ENCODE data around the gene BARX1. TPM values are rescaled to one million over a fixed set of nuclear protein-coding genes. Genes with fewer than 3 reads are reported as not detected.
"Not testable (repeated sequence)": the region's sequence is repeated elsewhere in the genome, so short reads cannot be mapped to it uniquely, and the experiment has no call there.

The BARX1 gene, protein sequence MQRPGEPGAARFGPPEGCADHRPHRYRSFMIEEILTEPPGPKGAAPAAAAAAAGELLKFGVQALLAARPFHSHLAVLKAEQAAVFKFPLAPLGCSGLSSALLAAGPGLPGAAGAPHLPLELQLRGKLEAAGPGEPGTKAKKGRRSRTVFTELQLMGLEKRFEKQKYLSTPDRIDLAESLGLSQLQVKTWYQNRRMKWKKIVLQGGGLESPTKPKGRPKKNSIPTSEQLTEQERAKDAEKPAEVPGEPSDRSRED
- total RNA-seq, result 15.2 TPM

DNA sequence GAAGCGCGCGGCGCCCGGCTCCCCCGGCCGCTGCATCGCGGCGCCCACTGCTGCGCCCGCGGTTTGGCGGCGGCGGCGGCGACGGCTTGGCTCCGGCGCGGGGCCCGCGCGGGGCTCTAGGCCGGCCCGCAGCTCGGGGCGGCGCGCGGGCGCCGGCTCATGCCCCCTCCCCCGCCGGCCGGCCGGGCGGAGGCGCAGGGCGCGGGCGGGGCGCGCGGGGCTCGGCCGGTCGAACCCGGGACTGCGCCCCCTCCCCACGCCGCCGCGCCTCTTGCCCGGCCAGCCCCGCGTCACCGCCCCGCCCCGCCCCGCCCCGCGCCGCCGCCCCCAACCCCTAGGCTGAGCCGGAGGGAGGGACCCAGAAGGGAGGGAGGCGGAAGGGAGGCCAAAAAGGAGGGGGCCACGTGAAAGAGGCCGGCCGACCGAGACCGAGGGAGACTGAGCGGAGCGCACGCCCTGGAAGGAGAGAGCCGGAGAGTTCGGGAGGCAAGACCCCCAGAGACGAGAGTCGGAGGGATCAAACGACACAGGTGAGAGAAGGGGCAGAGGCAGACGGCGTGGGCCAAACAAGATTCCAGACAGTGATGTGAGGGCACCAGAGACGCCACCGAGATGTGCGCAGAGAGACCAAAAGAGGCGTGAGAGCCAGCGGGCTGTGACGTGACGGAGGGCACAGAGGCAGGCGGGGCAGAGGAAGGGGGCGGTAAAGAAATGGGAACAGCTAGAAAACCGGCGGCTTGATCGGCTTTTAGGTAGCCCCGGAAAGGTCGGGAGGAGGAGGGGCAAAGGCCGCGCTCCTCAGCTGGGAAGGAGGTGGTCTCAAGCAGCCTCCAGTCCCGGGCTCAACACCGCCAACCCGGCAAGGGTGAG, at the start of gene BARX1:
Gene BARX1 (minus strand): TSS at position 245 of the 870 bp plus-strand sequence. CDS start 209 bp downstream, at position 36.
- peak; percentile 77 for DNase-seq

GRCh38 chr9:94002316-94003140, 47.4 kb upstream of the BARX1 start:
- peak; percentile 83 for DNase-seq

GRCh38 chr9:93996863-93997262, 41.7 kb upstream of the BARX1 start:
- no peak for DNase-seq

GRCh38 chr9:93996367-93996766, 41.2 kb upstream of the BARX1 start:
- DNase-seq, result no peak

DNA sequence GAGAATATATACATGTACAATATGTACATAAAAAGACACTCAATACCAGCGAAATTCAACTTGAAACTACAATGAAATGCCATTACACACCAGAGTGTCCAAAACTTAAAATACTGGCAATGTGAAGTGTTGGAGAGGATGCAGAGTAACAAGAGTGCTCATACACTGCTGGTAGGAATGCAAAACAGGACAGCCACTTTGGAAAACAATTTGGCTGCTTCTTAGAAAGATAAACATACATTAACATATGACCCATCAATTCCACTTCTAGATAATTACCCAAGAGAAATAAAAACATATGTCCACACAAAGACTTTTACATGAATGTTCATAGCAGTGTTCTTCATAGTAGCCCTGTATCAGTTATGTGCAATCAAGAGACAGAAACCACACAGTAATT, 39.4 kb upstream of the BARX1 start:
- no peak for DNase-seq

GRCh38 chr9:93994132-93994531, 39.0 kb upstream of the BARX1 start:
- no peak for DNase-seq

DNA sequence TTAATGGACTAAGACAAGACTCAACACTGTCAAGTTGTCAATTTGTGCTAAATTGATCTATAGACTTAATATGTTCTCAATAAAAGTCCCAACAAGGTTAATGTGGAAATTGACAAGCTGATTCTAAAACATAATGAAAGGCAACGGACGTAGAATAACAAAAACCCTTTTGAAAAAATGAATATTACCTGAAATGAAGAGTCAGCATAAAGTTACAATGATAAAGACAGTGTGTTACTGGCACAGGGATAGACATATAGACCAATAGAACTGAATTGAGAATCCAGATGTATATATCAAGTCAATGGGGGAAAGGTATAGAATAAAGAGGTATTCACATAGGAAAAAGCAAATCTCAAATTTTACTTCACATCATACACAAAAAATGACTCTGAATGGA, 37.7 kb upstream of the BARX1 start:
- DNase-seq, result no peak

- DNase-seq, result no peak
Measured at GRCh38 chr9:93990448-93990847, 35.3 kb upstream of the BARX1 start.

DNA sequence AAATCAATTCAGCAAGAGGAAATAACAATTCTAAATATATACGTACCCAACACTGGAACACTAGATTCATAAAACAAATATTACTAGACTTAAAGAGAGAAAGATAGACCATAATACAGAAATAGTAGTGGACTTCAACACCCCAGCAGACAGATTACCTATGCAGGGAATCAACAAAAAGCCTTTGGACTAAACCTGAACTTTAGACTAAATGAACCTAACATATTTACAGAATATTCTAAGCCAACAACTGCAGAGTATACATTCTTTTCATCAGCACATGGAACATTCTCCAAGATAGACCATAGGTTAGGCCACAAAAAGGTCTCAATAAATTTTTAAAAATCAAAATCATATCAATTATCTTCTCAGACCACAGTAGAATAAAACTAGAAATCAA, 32.9 kb upstream of the BARX1 start:
- no peak for DNase-seq

DNA sequence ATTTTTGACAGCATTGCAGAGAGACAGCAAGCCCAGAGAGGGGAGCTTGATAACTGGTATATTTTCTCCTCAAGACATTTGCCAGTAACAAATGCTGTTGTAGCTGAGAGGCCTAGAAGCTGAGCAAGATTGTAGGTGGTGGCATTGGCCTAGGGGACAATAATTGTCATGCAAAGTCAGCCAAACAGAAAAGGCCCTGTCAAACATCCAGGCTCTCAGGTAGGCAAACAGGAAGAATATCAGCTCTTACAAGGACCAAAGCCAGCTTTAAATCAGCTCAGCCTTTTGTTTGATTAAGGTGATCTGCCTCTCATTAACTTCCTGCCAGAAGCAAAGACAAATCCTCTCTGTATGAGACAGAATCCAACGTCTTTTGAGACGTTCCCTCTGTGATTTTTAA, 29.7 kb upstream of the BARX1 start:
- no peak for DNase-seq

GRCh38 chr9:93983875-93984274, 28.7 kb upstream of the BARX1 start:
- no peak for DNase-seq

DNA sequence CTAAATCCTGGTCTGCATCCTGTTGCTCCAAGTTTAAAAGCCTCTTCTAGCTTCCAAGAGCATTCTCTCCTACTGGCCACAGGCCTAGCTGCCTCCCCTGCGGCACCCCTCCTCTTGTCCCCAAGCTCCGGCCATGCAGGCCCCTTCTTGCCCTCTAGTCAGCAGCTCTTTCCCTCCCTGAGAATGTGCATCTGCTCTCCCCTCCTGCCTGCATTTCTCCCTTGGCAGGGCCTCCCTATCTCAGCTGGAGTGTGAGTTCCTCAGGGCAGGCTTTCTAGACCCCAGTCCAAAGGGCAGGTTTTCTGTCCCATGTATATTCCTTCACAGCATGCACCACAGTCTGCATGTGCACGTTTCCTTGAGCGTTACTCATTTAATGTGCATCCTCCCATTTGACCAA, 24.6 kb upstream of the BARX1 start:
- DNase-seq, result no peak

DNA sequence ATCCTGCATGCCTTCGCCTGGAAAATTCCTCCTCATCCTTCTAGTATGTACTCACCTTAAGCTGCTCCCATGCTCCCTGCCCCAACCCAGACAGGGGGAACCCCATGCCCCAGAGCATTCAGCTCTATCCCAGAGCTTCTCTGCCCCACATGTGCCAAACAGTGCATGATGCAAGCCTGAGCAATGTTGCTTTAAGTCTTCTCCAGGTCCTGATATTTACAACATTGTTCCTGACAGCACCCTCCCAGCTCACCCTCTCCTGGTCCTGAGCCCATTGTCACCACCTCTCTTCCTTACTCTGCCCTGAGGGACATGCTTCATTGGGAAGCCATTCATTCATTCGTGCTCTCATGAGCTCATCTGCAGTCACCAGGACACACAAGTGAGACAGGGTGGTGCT, 23.4 kb upstream of the BARX1 start:
- no peak for DNase-seq

DNA sequence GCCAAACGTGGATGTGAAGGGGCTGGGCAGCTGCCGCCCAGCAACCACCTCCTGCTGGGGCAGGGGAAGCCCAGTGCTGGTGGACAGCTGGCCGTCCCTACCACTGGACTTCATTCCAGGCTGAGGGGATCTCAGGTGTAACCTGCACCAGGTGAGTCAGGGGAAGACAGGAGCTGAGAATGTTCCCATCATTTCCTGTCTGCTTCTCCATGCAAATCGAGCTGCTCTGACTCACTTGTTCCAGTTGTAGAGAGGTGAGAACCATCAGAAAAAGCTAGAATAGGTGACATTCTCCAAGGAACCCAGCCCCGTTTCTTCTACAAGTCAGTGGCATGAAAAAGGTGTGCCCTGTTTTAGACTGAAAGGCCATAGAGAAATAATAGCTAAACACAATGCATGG, 21.8 kb upstream of the BARX1 start:
- no peak for DNase-seq

DNA sequence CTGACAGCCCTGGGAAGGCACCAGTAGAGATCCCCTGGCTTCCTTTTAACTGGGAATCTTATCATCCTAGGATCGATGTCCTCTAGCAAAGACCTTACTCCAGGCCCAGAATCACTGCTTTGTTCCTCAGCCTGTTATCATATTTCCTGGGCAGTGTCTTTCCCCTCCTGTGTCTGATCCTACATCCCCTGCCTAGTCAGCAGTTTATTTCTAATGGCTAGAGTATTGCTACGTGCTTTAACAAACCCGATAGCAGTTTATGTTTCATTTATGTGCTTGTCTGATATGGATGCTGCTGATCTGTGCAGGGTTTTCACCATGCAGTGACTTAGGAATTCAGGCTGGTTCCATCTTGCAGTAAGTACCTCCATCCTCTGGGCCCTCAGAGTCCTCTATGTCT, 20.9 kb upstream of the BARX1 start:
- no peak for DNase-seq

DNA sequence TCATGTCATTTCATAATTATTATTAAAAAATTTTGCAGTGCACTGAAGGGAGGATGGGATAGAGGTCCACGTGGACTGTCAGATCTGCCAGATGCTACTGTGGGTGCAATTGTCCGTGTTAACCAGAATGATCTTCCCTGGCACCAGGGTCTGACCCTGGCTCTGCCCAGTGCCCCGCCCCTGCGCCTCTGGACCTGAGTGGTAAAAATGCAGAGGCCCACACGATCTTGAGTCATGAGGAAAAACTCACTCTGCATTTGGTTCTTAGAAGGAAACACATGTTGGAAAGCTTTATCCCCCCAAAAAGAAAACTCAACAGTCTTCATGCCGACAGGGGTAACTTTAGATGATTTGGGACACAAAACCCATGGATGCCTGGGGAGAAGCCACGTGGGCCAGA, 20.1 kb upstream of the BARX1 start:
- DNase-seq, result no peak

DNA sequence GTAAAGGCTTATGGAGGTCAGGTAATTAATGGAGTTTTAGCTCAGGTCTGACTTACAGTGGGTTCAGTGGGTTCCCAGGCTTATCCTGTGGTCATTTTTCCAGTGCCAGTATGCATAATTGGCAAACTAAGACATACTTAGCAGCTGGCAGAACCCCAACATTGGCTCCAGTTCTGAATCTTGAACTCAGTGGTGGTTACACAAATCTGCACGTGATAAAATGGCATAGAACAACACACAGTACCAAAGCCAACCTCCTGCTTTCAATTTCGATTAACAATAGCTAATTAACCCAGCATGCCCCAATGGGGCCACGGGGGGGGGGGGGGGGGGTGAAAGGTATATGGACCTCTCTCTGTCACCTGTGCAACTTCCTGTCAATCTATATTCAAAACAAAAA, 19.0 kb upstream of the BARX1 start:
- DNase-seq, result no peak

GRCh38 chr9:93972655-93973054, 17.5 kb upstream of the BARX1 start:
- not testable (repeated sequence) for DNase-seq

DNA sequence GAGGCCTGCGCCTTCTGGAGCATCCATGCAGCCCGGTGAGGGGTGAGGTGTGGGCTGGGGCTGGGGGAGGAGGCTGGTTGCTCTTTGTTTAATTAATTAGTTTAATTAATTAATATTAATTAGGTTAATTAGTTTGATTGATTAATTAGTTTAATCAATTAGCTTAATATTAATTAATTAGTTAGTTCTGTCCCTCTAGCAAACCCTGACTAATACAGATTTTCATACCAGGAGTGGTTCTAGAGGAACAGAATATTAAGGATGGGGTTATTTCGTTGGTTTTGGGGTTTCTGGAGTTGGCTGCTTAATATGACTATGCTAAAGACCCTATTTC, 14.1 kb upstream of the BARX1 start:
- DNase-seq, result no peak

DNA sequence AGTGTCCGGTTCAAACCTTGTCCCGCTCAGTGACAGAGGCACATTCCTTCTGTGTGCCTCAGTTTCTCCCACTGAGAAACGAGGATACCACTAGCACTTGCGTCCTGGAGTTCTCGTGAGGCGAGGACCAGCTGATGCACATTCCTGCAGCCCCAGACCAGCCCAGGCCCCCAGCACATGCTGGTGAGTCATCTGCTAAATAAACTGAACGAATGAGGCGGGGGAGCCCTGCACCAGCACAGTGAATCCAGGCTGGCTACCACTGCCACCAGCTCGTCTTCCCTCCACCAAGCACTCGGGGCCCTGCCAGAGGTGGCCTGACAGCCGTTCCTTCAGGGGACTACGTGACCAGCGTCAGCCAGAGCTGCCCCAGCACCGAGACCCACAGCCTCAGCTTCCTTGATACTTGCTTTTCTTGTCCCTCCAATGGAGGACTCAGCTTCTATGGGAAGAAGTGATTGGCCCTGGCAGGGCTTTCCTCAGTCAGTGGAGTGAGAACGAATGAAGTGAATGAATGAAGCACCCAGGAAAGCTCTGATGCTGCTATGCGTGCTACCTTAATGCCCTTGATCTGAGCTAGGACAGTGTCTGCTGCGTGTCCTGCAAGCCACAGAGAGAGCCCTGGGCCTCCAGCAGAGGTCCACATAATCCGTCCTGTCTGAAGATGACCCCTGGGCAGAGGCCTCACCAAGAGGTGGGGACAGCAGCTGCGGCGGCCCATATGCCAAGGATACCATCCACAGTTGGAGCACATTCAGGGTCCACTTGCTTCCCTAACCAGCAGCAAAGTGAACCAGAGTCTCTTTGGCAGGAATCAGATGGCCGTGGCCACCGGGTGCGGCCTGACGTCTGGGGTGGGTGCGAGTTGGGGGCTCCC, 13.5 kb upstream of the BARX1 start:
- no peak for DNase-seq

GRCh38 chr9:93967020-93967803, 12.1 kb upstream of the BARX1 start:
- DNase-seq, result no peak

Data from tongue (tissue), 2 donors.